HEK293 (cell line): ENCODE measurements around the gene B4GALNT4.

Source experiments
- CTCF ChIA-PET: fragments of 350-600 bp; formaldehyde crosslinking; extraction: SDS; loops from one replicate; lab custom pipeline; 2021; ENCODE audit warnings: antibody characterized with exemption; lab: Yijun Ruan, JAX
- POLR2A ChIA-PET: fragments of 300-600 bp; formaldehyde crosslinking; extraction: SDS; loops from one replicate; lab custom pipeline; 2020; ENCODE audit warnings: antibody characterized with exemption, inconsistent platforms; lab: Yijun Ruan, JAX
- H3K27ac ChIP-seq: fragments of 200-500 bp; sonication (Bioruptor generic); 2 replicates; pipeline ENCODE4 v1.5.1; 2014; ENCODE audit warnings: low read depth, low read length, control low read depth, inconsistent platforms; ENCODE audit errors: extremely low read depth
- H3K36me3 ChIP-seq, 2 experiments: fragments of 200-500 bp in 1 of 2; sonication (Bioruptor generic) in 1 of 2; 1 replicate in 1 of 2; 2 replicates in 1 of 2; pipeline ENCODE4 v1.5.1; 2014 to 2017; ENCODE audit warnings: inconsistent platforms in 2 of 2, low read length in 2 of 2; ENCODE audit not compliant: control insufficient read depth in 2 of 2, insufficient read depth in 1 of 2
- H3K4me1 ChIP-seq: fragments of 200-500 bp; sonication (Bioruptor generic); 2 replicates; pipeline ENCODE4 v1.5.1; 2014; ENCODE audit warnings: mild to moderate bottlenecking, low read length, inconsistent platforms; ENCODE audit not compliant: control insufficient read depth, insufficient read depth
- H3K4me3 ChIP-seq: 2 replicates; pipeline ENCODE4 v1.5.1; 2011; ENCODE audit warnings: low read depth, mild to moderate bottlenecking, control low read depth, low read length, moderate library complexity
- H3K9me3 ChIP-seq: fragments of 200-500 bp; sonication (Bioruptor generic); 2 replicates; pipeline ENCODE4 v1.5.1; 2014; ENCODE audit warnings: low read depth, low read length, inconsistent platforms; ENCODE audit not compliant: control insufficient read depth, insufficient read depth
- EGR2 ChIP-seq: fragments of 450-650 bp; formaldehyde crosslinking; IDR thresholded peaks from 2 replicates; pipeline ENCODE4 v1.5.1; 2016; ENCODE audit warnings: low read depth, missing biosample characterization, missing genetic modification characterization
- HOXC10 ChIP-seq: sonication (generic); formaldehyde crosslinking; IDR thresholded peaks from 2 replicates; pipeline ENCODE4 v1.8.1; 2023; ENCODE audit warnings: mild to moderate bottlenecking, missing genetic modification reagents
- KLF8 ChIP-seq: fragments of 450-650 bp; formaldehyde crosslinking; IDR thresholded peaks from 2 replicates; pipeline ENCODE4 v1.5.1; 2016; ENCODE audit warnings: missing biosample characterization, missing genetic modification characterization
- MYNN ChIP-seq: fragments of 450-650 bp; formaldehyde crosslinking; IDR thresholded peaks from 2 replicates; pipeline ENCODE4 v1.5.1; 2016; ENCODE audit warnings: missing biosample characterization, missing genetic modification characterization, borderline replicate concordance
- ZFHX2 ChIP-seq: fragments of 450-650 bp; formaldehyde crosslinking; conservative IDR thresholded peaks from 2 replicates; pipeline ENCODE4 v1.5.1; 2016; ENCODE audit warnings: missing biosample characterization, missing genetic modification characterization
- ZFP3 ChIP-seq: fragments of 450-650 bp; formaldehyde crosslinking; IDR thresholded peaks from 2 replicates; pipeline ENCODE4 v1.5.1; 2016; ENCODE audit warnings: low read depth, missing biosample characterization, missing genetic modification characterization
- ZNF140 ChIP-seq: fragments of 450-650 bp; formaldehyde crosslinking; IDR thresholded peaks from 2 replicates; pipeline ENCODE4 v1.5.1; 2016; ENCODE audit warnings: missing biosample characterization, missing genetic modification characterization
- ZNF302 ChIP-seq: fragments of 450-650 bp; formaldehyde crosslinking; IDR thresholded peaks from 2 replicates; pipeline ENCODE4 v1.5.1; 2016; ENCODE audit warnings: missing biosample characterization, missing genetic modification characterization, low read depth
- ZNF37A ChIP-seq: fragments of 450-650 bp; IDR thresholded peaks from 2 replicates; pipeline ENCODE4 v1.5.1; 2018; ENCODE audit warnings: missing biosample characterization, missing genetic modification characterization
- ZNF416 ChIP-seq: fragments of 450-650 bp; formaldehyde crosslinking; IDR thresholded peaks from 2 replicates; pipeline ENCODE4 v1.5.1; 2016; ENCODE audit warnings: missing biosample characterization, missing genetic modification characterization
- ZNF423 ChIP-seq: fragments of 450-650 bp; formaldehyde crosslinking; IDR thresholded peaks from 2 replicates; pipeline ENCODE4 v1.5.1; 2016; ENCODE audit warnings: missing biosample characterization, missing genetic modification characterization
- ZNF473 ChIP-seq: fragments of 450-650 bp; formaldehyde crosslinking; IDR thresholded peaks from 2 replicates; pipeline ENCODE4 v1.5.1; 2017; ENCODE audit warnings: missing biosample characterization, missing genetic modification characterization
- ZNF529 ChIP-seq: fragments of 450-650 bp; formaldehyde crosslinking; IDR thresholded peaks from 2 replicates; pipeline ENCODE4 v1.5.1; 2017; ENCODE audit warnings: missing genetic modification characterization, missing biosample characterization; ENCODE audit not compliant: insufficient replicate concordance
- ZNF544 ChIP-seq: fragments of 450-650 bp; formaldehyde crosslinking; IDR thresholded peaks from 2 replicates; pipeline ENCODE4 v1.5.0; 2017; ENCODE audit warnings: missing biosample characterization, missing genetic modification characterization
- ZNF610 ChIP-seq: fragments of 450-650 bp; formaldehyde crosslinking; IDR thresholded peaks from 2 replicates; pipeline ENCODE4 v1.5.1; 2016; ENCODE audit warnings: missing biosample characterization, missing genetic modification characterization, borderline replicate concordance
- ZNF843 ChIP-seq: fragments of 450-650 bp; formaldehyde crosslinking; IDR thresholded peaks from 2 replicates; pipeline ENCODE4 v1.5.1; 2016; ENCODE audit warnings: missing biosample characterization, missing genetic modification characterization
- TF ChIP-seq, protein P1 (sequence below): fragments of 450-650 bp; formaldehyde crosslinking; IDR thresholded peaks from 2 replicates; pipeline ENCODE4 v1.5.1; 2016; ENCODE audit warnings: missing biosample characterization, missing genetic modification characterization, low read depth
- TF ChIP-seq, protein P2 (sequence below): fragments of 450-650 bp; formaldehyde crosslinking; IDR thresholded peaks from 2 replicates; pipeline ENCODE4 v1.5.1; 2016; ENCODE audit warnings: missing biosample characterization, missing genetic modification characterization
- TF ChIP-seq, protein P3 (sequence below): fragments of 450-650 bp; formaldehyde crosslinking; IDR thresholded peaks from 2 replicates; pipeline ENCODE4 v1.5.1; 2017; ENCODE audit warnings: missing biosample characterization, missing genetic modification characterization
- TF ChIP-seq, protein P4 (sequence below): fragments of 450-650 bp; formaldehyde crosslinking; IDR thresholded peaks from 2 replicates; pipeline ENCODE4 v1.5.1; 2016; ENCODE audit warnings: missing biosample characterization, missing genetic modification characterization
- TF ChIP-seq, protein P5 (sequence below): fragments of 450-650 bp; formaldehyde crosslinking; conservative IDR thresholded peaks from 2 replicates; pipeline ENCODE4 v1.5.1; 2016; ENCODE audit warnings: low read depth, missing biosample characterization, missing genetic modification characterization

The B4GALNT4 gene

DNA sequence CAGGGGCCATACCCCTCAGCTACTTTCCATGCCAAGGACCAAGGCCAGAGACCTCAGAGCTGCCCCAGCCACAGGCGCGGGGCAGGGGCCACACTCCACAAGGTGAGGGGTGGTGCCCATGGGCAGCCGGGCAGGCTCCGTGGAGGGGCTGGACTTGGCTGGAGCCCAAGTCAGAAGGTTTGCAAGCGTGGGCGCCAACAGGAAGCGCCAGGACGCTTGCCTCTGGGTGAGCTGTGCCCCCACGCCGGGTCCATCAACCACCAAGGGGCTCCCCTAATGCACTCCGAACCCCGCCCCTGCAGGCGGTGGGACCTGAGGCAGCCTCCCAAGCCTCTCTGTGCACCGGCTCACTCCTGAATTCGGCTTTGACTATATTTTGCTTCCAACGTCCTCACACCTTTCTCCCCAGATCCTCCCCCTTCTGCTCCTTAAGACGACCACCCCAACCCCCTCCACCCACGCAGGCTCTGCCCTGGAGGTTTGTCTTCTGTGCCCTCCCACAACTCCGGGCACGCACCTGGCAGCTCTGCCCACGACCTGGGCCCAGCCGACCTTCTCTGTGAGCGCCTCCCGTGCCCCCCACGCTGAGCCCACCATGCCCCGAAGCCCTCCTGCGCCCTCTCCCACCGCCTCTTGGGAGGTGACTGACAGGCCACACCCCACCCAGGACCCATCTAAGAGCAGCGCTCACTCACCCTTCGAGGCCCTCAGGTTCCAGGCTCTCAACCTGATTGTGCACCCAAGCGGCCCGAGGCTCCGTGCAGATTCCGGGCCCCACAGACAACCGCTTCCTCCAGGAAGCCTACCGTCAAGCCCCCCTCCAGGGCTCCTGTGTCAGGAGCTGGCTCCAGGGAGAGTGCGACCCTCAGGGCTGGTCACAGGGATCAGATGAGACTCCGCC lies 22.1 kb downstream of the B4GALNT4 start:
- Histone ChIP-seq H3K9me3 (no peaks in the 10 kb centered on the region), H3K27ac (no peak overlapping the region), H3K36me3 (peaks cover 0 to 3% of the 10 kb centered on the region in 2 experiments; a peak in 1 of 3 replicates), H3K4me3 (no peak overlapping the region)
- POLR2A ChIA-PET: interaction anchor here (0.6 kb wide), 1 partner anchor 145 kb away, joined by 3 read pairs; no protein-coding TSS in a partner anchor
- CTCF ChIA-PET: no interaction called here
- no peak for TF ChIP-seq ZNF37A (tag by site-specific recombination)
- TF ChIP-seq ZNF529 (tag by site-specific recombination): no peak
- peak; percentile 69 for TF ChIP-seq ZFHX2 (tag by site-specific recombination)
- TF ChIP-seq HOXC10 (CRISPR knock-in tag): no peak
- TF ChIP-seq, protein P1, sequence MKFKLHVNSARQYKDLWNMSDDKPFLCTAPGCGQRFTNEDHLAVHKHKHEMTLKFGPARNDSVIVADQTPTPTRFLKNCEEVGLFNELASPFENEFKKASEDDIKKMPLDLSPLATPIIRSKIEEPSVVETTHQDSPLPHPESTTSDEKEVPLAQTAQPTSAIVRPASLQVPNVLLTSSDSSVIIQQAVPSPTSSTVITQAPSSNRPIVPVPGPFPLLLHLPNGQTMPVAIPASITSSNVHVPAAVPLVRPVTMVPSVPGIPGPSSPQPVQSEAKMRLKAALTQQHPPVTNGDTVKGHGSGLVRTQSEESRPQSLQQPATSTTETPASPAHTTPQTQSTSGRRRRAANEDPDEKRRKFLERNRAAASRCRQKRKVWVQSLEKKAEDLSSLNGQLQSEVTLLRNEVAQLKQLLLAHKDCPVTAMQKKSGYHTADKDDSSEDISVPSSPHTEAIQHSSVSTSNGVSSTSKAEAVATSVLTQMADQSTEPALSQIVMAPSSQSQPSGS: no peak
- no peak for TF ChIP-seq ZNF544
- no peak for TF ChIP-seq ZNF843 (tag by site-specific recombination)
- TF ChIP-seq EGR2 (tag by site-specific recombination): peak; percentile 57; the same call in 1 of the 2 replicates
- TF ChIP-seq, all 188 proteins: peak for 2
- H3K4me1 ChIP-seq: no peaks in the 10 kb centered on the region; the same call in 1 of the 2 replicates

DNA sequence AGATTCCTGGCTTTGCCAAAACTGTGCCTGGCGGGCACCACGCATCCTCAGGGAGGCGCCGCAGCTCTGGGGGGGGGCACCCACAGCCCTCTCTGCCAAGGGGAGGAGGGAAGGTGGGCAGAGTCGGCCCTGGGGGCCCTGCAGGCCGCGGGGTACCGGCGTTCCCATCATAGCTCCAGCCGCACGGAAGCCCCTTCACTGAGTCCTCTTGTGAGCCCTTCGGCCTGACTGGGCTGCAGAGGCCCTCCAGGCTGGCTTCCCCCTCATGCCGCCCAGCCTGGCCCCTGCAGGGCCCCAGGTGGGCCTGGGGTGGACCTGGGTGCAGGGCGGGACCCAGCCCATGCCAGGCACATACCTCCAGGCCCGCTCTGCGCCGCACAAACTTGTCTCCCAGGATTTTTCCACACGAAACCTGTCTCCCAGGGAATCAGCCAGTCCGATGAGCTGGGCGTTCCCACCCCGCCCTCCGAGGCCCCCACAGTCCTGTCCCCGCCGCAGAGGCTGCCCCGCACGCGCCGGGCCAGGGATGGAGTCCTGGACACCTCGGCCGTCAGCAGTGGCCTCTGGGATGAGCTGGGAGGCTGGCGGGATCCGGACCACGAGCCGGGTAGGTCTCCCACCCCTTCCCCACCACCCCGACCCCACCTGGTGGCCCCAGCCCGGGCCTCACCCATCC lies 22.9 kb downstream of the B4GALNT4 start:
- no peaks in the 10 kb centered on the region; the same call in 1 of the 2 replicates for H3K4me1 ChIP-seq
- peaks cover 0 to 12% of the 10 kb centered on the region in 2 experiments; a peak in 1 of 3 replicates for H3K36me3 ChIP-seq
- TF ChIP-seq ZNF423: no peak
- TF ChIP-seq ZNF610: no peak
- TF ChIP-seq ZNF302 (tag by site-specific recombination): no peak
- TF ChIP-seq, protein P2, sequence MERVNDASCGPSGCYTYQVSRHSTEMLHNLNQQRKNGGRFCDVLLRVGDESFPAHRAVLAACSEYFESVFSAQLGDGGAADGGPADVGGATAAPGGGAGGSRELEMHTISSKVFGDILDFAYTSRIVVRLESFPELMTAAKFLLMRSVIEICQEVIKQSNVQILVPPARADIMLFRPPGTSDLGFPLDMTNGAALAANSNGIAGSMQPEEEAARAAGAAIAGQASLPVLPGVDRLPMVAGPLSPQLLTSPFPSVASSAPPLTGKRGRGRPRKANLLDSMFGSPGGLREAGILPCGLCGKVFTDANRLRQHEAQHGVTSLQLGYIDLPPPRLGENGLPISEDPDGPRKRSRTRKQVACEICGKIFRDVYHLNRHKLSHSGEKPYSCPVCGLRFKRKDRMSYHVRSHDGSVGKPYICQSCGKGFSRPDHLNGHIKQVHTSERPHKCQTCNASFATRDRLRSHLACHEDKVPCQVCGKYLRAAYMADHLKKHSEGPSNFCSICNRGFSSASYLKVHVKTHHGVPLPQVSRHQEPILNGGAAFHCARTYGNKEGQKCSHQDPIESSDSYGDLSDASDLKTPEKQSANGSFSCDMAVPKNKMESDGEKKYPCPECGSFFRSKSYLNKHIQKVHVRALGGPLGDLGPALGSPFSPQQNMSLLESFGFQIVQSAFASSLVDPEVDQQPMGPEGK (tag by site-specific recombination): no peak
- TF ChIP-seq ZNF140 (tag by site-specific recombination): no peak
- TF ChIP-seq ZNF544: no peak
- TF ChIP-seq, protein P3, sequence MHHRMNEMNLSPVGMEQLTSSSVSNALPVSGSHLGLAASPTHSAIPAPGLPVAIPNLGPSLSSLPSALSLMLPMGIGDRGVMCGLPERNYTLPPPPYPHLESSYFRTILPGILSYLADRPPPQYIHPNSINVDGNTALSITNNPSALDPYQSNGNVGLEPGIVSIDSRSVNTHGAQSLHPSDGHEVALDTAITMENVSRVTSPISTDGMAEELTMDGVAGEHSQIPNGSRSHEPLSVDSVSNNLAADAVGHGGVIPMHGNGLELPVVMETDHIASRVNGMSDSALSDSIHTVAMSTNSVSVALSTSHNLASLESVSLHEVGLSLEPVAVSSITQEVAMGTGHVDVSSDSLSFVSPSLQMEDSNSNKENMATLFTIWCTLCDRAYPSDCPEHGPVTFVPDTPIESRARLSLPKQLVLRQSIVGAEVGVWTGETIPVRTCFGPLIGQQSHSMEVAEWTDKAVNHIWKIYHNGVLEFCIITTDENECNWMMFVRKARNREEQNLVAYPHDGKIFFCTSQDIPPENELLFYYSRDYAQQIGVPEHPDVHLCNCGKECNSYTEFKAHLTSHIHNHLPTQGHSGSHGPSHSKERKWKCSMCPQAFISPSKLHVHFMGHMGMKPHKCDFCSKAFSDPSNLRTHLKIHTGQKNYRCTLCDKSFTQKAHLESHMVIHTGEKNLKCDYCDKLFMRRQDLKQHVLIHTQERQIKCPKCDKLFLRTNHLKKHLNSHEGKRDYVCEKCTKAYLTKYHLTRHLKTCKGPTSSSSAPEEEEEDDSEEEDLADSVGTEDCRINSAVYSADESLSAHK: no peak
- TF ChIP-seq, protein P4, sequence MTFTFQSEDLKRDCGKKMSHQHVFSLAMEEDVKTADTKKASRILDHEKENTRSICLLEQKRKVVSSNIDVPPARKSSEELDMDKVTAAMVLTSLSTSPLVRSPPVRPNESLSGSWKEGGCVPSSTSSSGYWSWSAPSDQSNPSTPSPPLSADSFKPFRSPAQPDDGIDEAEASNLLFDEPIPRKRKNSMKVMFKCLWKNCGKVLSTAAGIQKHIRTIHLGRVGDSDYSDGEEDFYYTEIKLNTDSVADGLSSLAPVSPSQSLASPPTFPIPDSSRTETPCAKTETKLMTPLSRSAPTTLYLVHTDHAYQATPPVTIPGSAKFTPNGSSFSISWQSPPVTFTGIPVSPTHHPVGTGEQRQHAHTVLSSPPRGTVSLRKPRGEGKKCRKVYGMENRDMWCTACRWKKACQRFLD (tag by site-specific recombination): no peak
- TF ChIP-seq ZNF416: no peak
- no peak for TF ChIP-seq ZFP3 (tag by site-specific recombination)
- TF ChIP-seq, protein P5, sequence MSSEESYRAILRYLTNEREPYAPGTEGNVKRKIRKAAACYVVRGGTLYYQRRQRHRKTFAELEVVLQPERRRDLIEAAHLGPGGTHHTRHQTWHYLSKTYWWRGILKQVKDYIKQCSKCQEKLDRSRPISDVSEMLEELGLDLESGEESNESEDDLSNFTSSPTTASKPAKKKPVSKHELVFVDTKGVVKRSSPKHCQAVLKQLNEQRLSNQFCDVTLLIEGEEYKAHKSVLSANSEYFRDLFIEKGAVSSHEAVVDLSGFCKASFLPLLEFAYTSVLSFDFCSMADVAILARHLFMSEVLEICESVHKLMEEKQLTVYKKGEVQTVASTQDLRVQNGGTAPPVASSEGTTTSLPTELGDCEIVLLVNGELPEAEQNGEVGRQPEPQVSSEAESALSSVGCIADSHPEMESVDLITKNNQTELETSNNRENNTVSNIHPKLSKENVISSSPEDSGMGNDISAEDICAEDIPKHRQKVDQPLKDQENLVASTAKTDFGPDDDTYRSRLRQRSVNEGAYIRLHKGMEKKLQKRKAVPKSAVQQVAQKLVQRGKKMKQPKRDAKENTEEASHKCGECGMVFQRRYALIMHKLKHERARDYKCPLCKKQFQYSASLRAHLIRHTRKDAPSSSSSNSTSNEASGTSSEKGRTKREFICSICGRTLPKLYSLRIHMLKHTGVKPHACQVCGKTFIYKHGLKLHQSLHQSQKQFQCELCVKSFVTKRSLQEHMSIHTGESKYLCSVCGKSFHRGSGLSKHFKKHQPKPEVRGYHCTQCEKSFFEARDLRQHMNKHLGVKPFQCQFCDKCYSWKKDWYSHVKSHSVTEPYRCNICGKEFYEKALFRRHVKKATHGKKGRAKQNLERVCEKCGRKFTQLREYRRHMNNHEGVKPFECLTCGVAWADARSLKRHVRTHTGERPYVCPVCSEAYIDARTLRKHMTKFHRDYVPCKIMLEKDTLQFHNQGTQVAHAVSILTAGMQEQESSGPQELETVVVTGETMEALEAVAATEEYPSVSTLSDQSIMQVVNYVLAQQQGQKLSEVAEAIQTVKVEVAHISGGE (tag by site-specific recombination): no peak
- no peak for TF ChIP-seq ZNF473
- no peak for TF ChIP-seq MYNN (tag by site-specific recombination)
- TF ChIP-seq KLF8 (tag by site-specific recombination): no peak
- ChIA-PET POLR2A (interaction anchor here (1.0 kb wide), 1 partner anchor 21 kb away, joined by 3 read pairs; no protein-coding TSS in a partner anchor), CTCF (no interaction called here)
- no peak overlapping the region for H3K4me3 ChIP-seq
- no peaks in the 10 kb centered on the region for H3K9me3 ChIP-seq
- no peak overlapping the region for H3K27ac ChIP-seq
